Uterus (tissue), 2 donors: ENCODE results near the gene VPS37C.

ENCODE experiments used
- CTCF ChIP-seq, 4 experiments: fragments of 200-600 bp in 2 of 4; fragments of 450-650 bp in 2 of 4; sonication (generic) in 2 of 4; IDR thresholded peaks; one replicate each; pipeline ENCODE4 v1.5.1; 2016 to 2019; ENCODE audit warnings: antibody characterized with exemption in 4 of 4, mild to moderate bottlenecking in 2 of 4, moderate library complexity in 1 of 4
- POLR2A ChIP-seq, 2 donors: fragments of 450-650 bp; IDR thresholded peaks; one replicate each; pipeline ENCODE4 v1.6.1; 2016; ENCODE audit warnings: antibody characterized with exemption in 2 of 2, mild to moderate bottlenecking in 1 of 2, moderate library complexity in 1 of 2

GRCh38 chr11:61183645-61184044 is 22.4 kb upstream of the VPS37C start:
- TF ChIP-seq CTCF (IDR thresholded peaks at IDR 0.05) (no peak), POLR2A (IDR thresholded peaks at IDR 0.05) (no peak)
